ENCODE measurements around the gene IZUMO1R.

The IZUMO1R gene

DNA sequence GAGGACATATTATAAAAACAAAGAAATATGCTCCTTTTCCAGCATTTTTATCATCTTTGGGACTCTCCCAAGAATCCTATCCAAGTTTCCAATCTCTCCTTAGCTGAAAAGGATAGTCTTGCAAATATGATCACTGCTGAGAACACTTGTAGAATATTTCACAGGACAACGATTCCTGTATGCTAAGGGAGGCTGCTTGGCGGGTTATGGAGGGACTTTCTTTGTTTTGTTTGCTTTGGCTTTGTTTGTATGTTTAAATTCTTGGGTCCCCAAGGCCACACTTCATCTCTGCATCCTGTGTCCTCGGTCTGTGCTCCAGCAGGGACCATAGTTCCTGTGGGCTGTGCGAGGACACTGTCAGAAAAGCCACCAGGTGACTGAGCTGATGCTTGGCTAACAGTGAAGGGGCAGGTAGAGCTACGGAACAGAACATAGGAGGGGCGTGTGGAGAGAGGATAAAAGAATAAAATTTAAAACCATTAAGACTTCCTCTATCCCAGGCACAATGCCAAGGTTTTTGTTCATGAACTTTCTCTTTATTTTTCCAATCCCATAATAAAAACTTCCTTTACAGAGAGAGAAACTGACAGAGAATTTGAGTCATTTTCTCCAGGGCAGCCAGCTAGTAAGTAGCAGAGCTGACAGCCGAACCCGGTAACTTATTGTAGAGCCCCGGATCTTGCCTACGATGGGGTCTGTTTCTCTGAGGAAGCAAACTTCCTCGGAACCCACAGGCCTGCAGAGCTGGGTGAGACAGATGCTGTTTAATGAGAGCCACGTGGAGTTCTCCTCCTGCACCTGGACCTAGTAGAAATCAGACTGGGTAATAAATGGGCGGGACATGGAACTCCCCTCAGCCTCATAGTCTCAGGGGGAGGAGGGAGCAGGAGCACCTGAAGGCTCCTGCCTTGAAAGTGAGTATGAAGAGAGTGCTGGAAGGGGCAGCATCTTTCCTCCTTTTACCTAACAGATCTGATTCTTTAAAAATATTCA lies at the start of gene IZUMO1R:
Gene IZUMO1R, plus strand, starts transcription at position 615 of the 993 bp plus-strand sequence. CDS start 1,057 bp downstream, outside the sequence.
- Histone ChIP-seq H3K9me3 (ENCODE audit: low read length) (no peaks in the 10 kb centered on the region), H3K4me3 (ENCODE audit: low read depth, low read length, poor library complexity, severe bottlenecking) (no peak within 1 kb of the TSS), H3K36me3 (ENCODE audit: insufficient read depth, low read length) (no peaks in the 10 kb centered on the region), H3K9ac (ENCODE audit: low read length) (no peak within 1 kb of the TSS), H4K20me1 (ENCODE audit: insufficient read depth, low read length) (no peaks in the 10 kb centered on the region), H3K27me3 (ENCODE audit: insufficient read depth, low read length) (no peaks in the 10 kb centered on the region), H3K9me2 (ENCODE audit: low read depth, low read length) (no peaks in the 10 kb centered on the region), H2AFZ (ENCODE audit: low read length) (no peak within 1 kb of the TSS), H3K4me2 (ENCODE audit: low read length) (no peak within 1 kb of the TSS), H3F3A (ENCODE audit: insufficient read depth, low read length) (no peaks in the 10 kb centered on the region), H3K79me2 (ENCODE audit: insufficient read depth, low read length) (no peaks in the 10 kb centered on the region), H3K27ac (ENCODE audit: low read depth, low read length, poor library complexity, severe bottlenecking) (no peak within 1 kb of the TSS), H3K4me1 (ENCODE audit: insufficient read depth, low read length, severe bottlenecking) (no peaks in the 10 kb centered on the region)
- no peak for TF ChIP-seq EZH2 (IDR thresholded peaks at IDR 0.05; ENCODE audit: borderline replicate concordance, low read length)
- TF ChIP-seq, protein P1, sequence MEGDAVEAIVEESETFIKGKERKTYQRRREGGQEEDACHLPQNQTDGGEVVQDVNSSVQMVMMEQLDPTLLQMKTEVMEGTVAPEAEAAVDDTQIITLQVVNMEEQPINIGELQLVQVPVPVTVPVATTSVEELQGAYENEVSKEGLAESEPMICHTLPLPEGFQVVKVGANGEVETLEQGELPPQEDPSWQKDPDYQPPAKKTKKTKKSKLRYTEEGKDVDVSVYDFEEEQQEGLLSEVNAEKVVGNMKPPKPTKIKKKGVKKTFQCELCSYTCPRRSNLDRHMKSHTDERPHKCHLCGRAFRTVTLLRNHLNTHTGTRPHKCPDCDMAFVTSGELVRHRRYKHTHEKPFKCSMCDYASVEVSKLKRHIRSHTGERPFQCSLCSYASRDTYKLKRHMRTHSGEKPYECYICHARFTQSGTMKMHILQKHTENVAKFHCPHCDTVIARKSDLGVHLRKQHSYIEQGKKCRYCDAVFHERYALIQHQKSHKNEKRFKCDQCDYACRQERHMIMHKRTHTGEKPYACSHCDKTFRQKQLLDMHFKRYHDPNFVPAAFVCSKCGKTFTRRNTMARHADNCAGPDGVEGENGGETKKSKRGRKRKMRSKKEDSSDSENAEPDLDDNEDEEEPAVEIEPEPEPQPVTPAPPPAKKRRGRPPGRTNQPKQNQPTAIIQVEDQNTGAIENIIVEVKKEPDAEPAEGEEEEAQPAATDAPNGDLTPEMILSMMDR (IDR thresholded peaks at IDR 0.05; ENCODE audit: low read length), result no peak

DNA sequence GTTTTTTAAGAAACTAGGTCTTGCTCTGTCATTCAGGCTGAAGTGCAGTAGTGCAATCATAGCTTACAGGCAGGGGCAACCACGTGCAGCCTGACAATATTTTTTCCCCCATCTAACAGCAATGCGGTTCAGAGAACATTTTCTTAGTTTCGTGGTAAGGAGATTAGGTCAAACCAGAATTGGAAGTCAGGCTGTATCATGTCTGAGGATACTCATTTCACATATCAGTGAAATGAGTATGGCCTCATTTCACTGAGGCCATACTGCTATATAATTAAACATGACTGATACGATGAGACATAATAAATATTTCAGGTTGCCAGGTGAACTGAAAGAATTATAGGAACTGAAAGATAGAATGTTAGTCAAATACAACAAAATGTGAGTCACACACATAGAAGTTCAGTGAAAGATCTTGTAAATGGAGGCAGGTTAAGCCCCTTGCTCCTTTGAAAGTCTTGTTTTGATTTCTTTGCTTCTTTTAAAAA lies 32.5 kb upstream of the IZUMO1R start:
- Histone ChIP-seq H2AFZ (ENCODE audit: low read length) (no peak overlapping the region), H3K79me2 (ENCODE audit: insufficient read depth, low read length) (no peaks in the 10 kb centered on the region), H3K27me3 (ENCODE audit: insufficient read depth, low read length) (no peaks in the 10 kb centered on the region), H3K36me3 (ENCODE audit: insufficient read depth, low read length) (no peaks in the 10 kb centered on the region), H3K4me2 (ENCODE audit: low read length) (no peak overlapping the region), H4K20me1 (ENCODE audit: insufficient read depth, low read length) (no peaks in the 10 kb centered on the region), H3K4me3 (ENCODE audit: low read depth, low read length, poor library complexity, severe bottlenecking) (no peak overlapping the region), H3F3A (ENCODE audit: insufficient read depth, low read length) (no peaks in the 10 kb centered on the region), H3K9me3 (ENCODE audit: low read length) (no peaks in the 10 kb centered on the region), H3K27ac (ENCODE audit: low read depth, low read length, poor library complexity, severe bottlenecking) (no peak overlapping the region), H3K9ac (ENCODE audit: low read length) (no peak overlapping the region), H3K4me1 (ENCODE audit: insufficient read depth, low read length, severe bottlenecking) (no peaks in the 10 kb centered on the region), H3K9me2 (ENCODE audit: low read depth, low read length) (no peaks in the 10 kb centered on the region)
- TF ChIP-seq, protein P1 (IDR thresholded peaks at IDR 0.05; ENCODE audit: low read length), result no peak
- TF ChIP-seq EZH2 (IDR thresholded peaks at IDR 0.05; ENCODE audit: borderline replicate concordance, low read length), result no peak

DNA sequence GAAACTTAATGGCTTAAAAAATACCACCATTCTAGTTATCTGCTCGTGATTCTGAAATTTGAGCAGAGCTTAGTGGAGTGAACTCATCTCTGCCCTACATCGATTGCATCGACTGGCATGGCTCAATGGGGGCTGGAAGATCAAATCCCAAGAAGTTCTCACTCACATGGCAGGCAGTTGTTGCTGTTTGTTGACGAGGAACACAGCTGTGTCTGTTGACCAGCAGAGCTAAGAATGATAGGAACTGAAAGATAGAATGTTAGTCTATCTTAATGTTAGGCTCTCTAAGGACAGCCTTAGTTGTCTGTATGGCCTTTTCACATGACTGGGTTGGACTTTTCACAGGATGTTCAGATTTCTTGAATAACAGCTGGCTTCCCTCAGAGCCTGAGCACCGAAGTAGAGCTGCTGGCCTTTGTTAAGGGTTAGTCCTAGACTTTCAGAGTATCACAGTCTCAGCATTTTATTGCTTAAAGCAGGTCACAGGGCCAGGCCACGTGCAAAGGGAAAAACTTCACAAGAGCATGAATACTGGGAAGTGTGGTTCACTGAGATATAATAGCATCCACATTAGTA lies 31.6 kb upstream of the IZUMO1R start:
- no peak overlapping the region for H3K4me2 ChIP-seq (ENCODE audit: low read length)
- H3K36me3 ChIP-seq (ENCODE audit: insufficient read depth, low read length), result no peaks in the 10 kb centered on the region
- H3K4me3 ChIP-seq (ENCODE audit: low read depth, low read length, poor library complexity, severe bottlenecking), result no peak overlapping the region
- no peaks in the 10 kb centered on the region for H3F3A ChIP-seq (ENCODE audit: insufficient read depth, low read length)
- H3K9ac ChIP-seq (ENCODE audit: low read length), result no peak overlapping the region
- no peaks in the 10 kb centered on the region for H3K4me1 ChIP-seq (ENCODE audit: insufficient read depth, low read length, severe bottlenecking)
- H3K27ac ChIP-seq (ENCODE audit: low read depth, low read length, poor library complexity, severe bottlenecking), result no peak overlapping the region
- no peaks in the 10 kb centered on the region for H3K27me3 ChIP-seq (ENCODE audit: insufficient read depth, low read length)
- H3K9me3 ChIP-seq (ENCODE audit: low read length), result no peaks in the 10 kb centered on the region
- H4K20me1 ChIP-seq (ENCODE audit: insufficient read depth, low read length), result no peaks in the 10 kb centered on the region
- H3K79me2 ChIP-seq (ENCODE audit: insufficient read depth, low read length), result no peaks in the 10 kb centered on the region
- H3K9me2 ChIP-seq (ENCODE audit: low read depth, low read length), result no peaks in the 10 kb centered on the region
- TF ChIP-seq, protein P1 (IDR thresholded peaks at IDR 0.05; ENCODE audit: low read length), result no peak
- TF ChIP-seq EZH2 (IDR thresholded peaks at IDR 0.05; ENCODE audit: borderline replicate concordance, low read length), result no peak
- no peak overlapping the region for H2AFZ ChIP-seq (ENCODE audit: low read length)

Measured in OCI-LY1 (cell line).